ENCODE data around the gene CHMP4B.

DNA sequence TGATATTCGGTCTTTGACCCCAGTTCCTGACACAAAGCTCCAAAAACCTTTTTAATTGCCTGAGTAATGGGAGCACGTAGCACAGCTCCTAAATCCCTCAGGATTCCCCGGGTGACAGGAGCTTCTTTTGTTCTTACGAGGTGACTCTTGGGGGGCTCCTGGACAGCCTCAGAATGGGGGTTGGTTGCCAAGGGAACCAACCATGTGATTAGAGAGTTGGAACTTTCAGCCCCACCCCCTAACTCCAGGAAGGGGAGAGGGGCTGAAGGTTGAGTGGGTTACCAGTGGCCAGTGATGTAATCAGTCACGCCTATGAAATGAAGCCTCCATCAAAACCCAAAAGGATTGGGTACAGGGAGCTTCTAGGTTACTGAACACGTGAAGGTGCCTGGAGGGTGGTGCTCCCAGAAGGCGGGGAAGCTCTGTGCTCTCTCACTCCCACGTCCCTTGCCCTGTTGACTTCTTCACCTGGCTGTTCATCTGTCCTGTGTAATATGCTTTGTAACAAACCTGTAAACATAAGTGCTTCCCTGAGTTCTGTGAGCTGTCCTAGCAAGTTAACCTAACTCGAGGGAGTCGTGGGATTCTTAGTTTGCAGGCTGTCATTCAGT is 89.5 kb downstream of the CHMP4B start:
- TF ChIP-seq YY1 (IDR thresholded peaks at IDR 0.05; ENCODE audit: low read depth) (no peak), ELF1 (IDR thresholded peaks at IDR 0.05) (no peak), EP300 (IDR thresholded peaks at IDR 0.05; ENCODE audit: borderline replicate concordance in 1 of 2, low read depth in 1 of 2, low read length in 1 of 2) (no peak), SIN3A (IDR thresholded peaks at IDR 0.05; ENCODE audit: borderline replicate concordance, low read depth, low read length) (no peak), CHD2 (IDR thresholded peaks at IDR 0.05; ENCODE audit: low read length, partially characterized antibody) (no peak)
- TF ChIP-seq, protein P1, sequence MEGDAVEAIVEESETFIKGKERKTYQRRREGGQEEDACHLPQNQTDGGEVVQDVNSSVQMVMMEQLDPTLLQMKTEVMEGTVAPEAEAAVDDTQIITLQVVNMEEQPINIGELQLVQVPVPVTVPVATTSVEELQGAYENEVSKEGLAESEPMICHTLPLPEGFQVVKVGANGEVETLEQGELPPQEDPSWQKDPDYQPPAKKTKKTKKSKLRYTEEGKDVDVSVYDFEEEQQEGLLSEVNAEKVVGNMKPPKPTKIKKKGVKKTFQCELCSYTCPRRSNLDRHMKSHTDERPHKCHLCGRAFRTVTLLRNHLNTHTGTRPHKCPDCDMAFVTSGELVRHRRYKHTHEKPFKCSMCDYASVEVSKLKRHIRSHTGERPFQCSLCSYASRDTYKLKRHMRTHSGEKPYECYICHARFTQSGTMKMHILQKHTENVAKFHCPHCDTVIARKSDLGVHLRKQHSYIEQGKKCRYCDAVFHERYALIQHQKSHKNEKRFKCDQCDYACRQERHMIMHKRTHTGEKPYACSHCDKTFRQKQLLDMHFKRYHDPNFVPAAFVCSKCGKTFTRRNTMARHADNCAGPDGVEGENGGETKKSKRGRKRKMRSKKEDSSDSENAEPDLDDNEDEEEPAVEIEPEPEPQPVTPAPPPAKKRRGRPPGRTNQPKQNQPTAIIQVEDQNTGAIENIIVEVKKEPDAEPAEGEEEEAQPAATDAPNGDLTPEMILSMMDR (IDR thresholded peaks at IDR 0.05), result no peak
- TF ChIP-seq, protein P2, sequence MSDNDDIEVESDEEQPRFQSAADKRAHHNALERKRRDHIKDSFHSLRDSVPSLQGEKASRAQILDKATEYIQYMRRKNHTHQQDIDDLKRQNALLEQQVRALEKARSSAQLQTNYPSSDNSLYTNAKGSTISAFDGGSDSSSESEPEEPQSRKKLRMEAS (IDR thresholded peaks at IDR 0.05; ENCODE audit: low read depth), result no peak
- TF ChIP-seq, protein P3, sequence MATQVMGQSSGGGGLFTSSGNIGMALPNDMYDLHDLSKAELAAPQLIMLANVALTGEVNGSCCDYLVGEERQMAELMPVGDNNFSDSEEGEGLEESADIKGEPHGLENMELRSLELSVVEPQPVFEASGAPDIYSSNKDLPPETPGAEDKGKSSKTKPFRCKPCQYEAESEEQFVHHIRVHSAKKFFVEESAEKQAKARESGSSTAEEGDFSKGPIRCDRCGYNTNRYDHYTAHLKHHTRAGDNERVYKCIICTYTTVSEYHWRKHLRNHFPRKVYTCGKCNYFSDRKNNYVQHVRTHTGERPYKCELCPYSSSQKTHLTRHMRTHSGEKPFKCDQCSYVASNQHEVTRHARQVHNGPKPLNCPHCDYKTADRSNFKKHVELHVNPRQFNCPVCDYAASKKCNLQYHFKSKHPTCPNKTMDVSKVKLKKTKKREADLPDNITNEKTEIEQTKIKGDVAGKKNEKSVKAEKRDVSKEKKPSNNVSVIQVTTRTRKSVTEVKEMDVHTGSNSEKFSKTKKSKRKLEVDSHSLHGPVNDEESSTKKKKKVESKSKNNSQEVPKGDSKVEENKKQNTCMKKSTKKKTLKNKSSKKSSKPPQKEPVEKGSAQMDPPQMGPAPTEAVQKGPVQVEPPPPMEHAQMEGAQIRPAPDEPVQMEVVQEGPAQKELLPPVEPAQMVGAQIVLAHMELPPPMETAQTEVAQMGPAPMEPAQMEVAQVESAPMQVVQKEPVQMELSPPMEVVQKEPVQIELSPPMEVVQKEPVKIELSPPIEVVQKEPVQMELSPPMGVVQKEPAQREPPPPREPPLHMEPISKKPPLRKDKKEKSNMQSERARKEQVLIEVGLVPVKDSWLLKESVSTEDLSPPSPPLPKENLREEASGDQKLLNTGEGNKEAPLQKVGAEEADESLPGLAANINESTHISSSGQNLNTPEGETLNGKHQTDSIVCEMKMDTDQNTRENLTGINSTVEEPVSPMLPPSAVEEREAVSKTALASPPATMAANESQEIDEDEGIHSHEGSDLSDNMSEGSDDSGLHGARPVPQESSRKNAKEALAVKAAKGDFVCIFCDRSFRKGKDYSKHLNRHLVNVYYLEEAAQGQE (IDR thresholded peaks at IDR 0.05; ENCODE audit: low read depth, low read length), result no peak

Data from SK-N-SH (cell line).